ENCODE results near the gene SPATA45. TPM values are rescaled to one million over a fixed set of nuclear protein-coding genes. Genes with fewer than 3 reads are reported as not detected.

The SPATA45 gene
- not detected for total RNA-seq

- Histone ChIP-seq H3K36me3 (no peaks in the 10 kb centered on the region), H3K4me3 (no peak within 1 kb of the TSS), H3K9me3 (no peaks in the 10 kb centered on the region), H3K27ac (no peak within 1 kb of the TSS), H3K4me1 (no peaks in the 10 kb centered on the region), H3K27me3 (no peaks in the 10 kb centered on the region)
- TF ChIP-seq CTCF (IDR thresholded peaks at IDR 0.05) (no peak), POLR2A (IDR thresholded peaks at IDR 0.05) (no peak)
- DNase-seq = no peak
- WGBS, 2 donors = 98% methylated on average over 2 to 4 of the region's 4 CpGs
- intact Hi-C loops (cut with DNase I) = no loop called here
Measured at GRCh38 chr1:212847549-212847948, at the start of gene SPATA45. Gene SPATA45, minus strand, starts transcription at chr1:212847649. Its CDS starts 11,500 bp downstream, at chr1:212836149.

- intact Hi-C loops (cut with DNase I) = no loop called here
- Histone ChIP-seq H3K9me3 (no peaks in the 10 kb centered on the region), H3K27me3 (no peaks in the 10 kb centered on the region), H3K27ac (no peak overlapping the region), H3K4me1 (no peaks in the 10 kb centered on the region), H3K36me3 (peaks cover 0 to 95% (median 0%) of the 10 kb centered on the region in 3 donors), H3K4me3 (no peak overlapping the region)
- TF ChIP-seq CTCF (IDR thresholded peaks at IDR 0.05) = no peak
- no peak for TF ChIP-seq POLR2A (IDR thresholded peaks at IDR 0.05)
- 70 to 100% methylated on average over 1 of the region's 1 CpG for WGBS, 2 donors
- no peak for DNase-seq
Measured at GRCh38 chr1:212892108-212892507, 44.7 kb upstream of the SPATA45 start.

GRCh38 chr1:212884592-212884991 is 37.1 kb upstream of the SPATA45 start:
- 69% methylated on average over 4 of the region's 4 CpGs for WGBS, 2 donors
- H3K4me1 ChIP-seq = no peaks in the 10 kb centered on the region
- TF ChIP-seq CTCF (IDR thresholded peaks at IDR 0.05) (no peak), POLR2A (IDR thresholded peaks at IDR 0.05) (no peak)
- H3K36me3 ChIP-seq = peaks cover 0 to 76% (median 7%) of the 10 kb centered on the region in 3 donors
- H3K9me3 ChIP-seq = no peaks in the 10 kb centered on the region
- no peak overlapping the region for H3K4me3 ChIP-seq
- intact Hi-C loops (cut with DNase I) = no loop called here
- DNase-seq = no peak
- H3K27me3 ChIP-seq = no peaks in the 10 kb centered on the region
- H3K27ac ChIP-seq = no peak overlapping the region

- TF ChIP-seq POLR2A (IDR thresholded peaks at IDR 0.05) = no peak
- no peak for TF ChIP-seq CTCF (IDR thresholded peaks at IDR 0.05)
- Histone ChIP-seq H3K9me3 (no peaks in the 10 kb centered on the region), H3K27ac (no peak overlapping the region), H3K27me3 (no peaks in the 10 kb centered on the region), H3K4me1 (no peaks in the 10 kb centered on the region), H3K36me3 (peaks cover 0 to 68% (median 0%) of the 10 kb centered on the region in 3 donors), H3K4me3 (no peak overlapping the region)
- 86 to 87% methylated on average over 6 of the region's 6 CpGs for WGBS, 2 donors
- intact Hi-C loops (cut with DNase I) = no loop called here
- DNase-seq = no peak
Measured at GRCh38 chr1:212879947-212880690, 32.7 kb upstream of the SPATA45 start.

- no peaks in the 10 kb centered on the region for H3K27me3 ChIP-seq
- no peak overlapping the region for H3K27ac ChIP-seq
- TF ChIP-seq CTCF (IDR thresholded peaks at IDR 0.05) (no peak), POLR2A (IDR thresholded peaks at IDR 0.05) (no peak)
- H3K36me3 ChIP-seq = peaks cover 0 to 66% (median 0%) of the 10 kb centered on the region in 3 donors
- 78 to 100% methylated on average over 3 to 4 of the region's 6 CpGs for WGBS, 2 donors
- H3K4me3 ChIP-seq = no peak overlapping the region
- DNase-seq = no peak
- intact Hi-C loops (cut with DNase I) = no loop called here
- no peaks in the 10 kb centered on the region for H3K4me1 ChIP-seq
- no peaks in the 10 kb centered on the region for H3K9me3 ChIP-seq
Measured at GRCh38 chr1:212878418-212878817, 31.0 kb upstream of the SPATA45 start.

All from esophagus squamous epithelium (tissue), 5 donors.